Endodermal cell (in vitro differentiated cells): ENCODE data around the gene CORT. TPM values are rescaled to one million over a fixed set of nuclear protein-coding genes. Genes with fewer than 3 reads are reported as not detected.

Experiments
- DNase-seq: peaks from one replicate; pipeline ENCODE4 v3.0.0-alpha.2; 2017
- H3K27ac ChIP-seq: 2 replicates; pipeline ENCODE4 v1.5.1; 2013; ENCODE audit warnings: mild to moderate bottlenecking, low read depth, low read length, moderate library complexity
- H3K27me3 ChIP-seq: 2 replicates; pipeline ENCODE4 v1.6.1; 2013; ENCODE audit warnings: mild to moderate bottlenecking, low read length, moderate library complexity; ENCODE audit not compliant: insufficient read depth, control insufficient read depth, poor library complexity, severe bottlenecking
- H3K36me3 ChIP-seq: 2 replicates; pipeline ENCODE4 v1.7.0; 2013; ENCODE audit warnings: mild to moderate bottlenecking, low read length, moderate library complexity; ENCODE audit not compliant: control insufficient read depth, insufficient read depth
- H3K4me1 ChIP-seq: one replicate; pipeline ENCODE4 v1.7.0; 2013; ENCODE audit warnings: low read length; ENCODE audit not compliant: control insufficient read depth, insufficient read depth
- H3K4me3 ChIP-seq: 2 replicates; pipeline ENCODE4 v1.5.1; 2013; ENCODE audit warnings: mild to moderate bottlenecking, low read length, moderate library complexity
- H3K9ac ChIP-seq: 2 replicates; pipeline ENCODE4 v1.6.1; 2013; ENCODE audit warnings: mild to moderate bottlenecking, low read length, moderate library complexity; ENCODE audit not compliant: poor library complexity, severe bottlenecking; ENCODE audit errors: extremely low read depth
- H3K9me3 ChIP-seq: 2 replicates; pipeline ENCODE4 v1.6.1; 2013; ENCODE audit warnings: mild to moderate bottlenecking, low read length, moderate library complexity; ENCODE audit not compliant: control insufficient read depth
- H3K27ac Mint-ChIP-seq: 2 replicates; pipeline ENCODE4 v1.8.0; 2020; ENCODE audit warnings: mixed read lengths
- H3K27me3 Mint-ChIP-seq: 2 replicates; pipeline ENCODE4 v1.8.0; 2021; ENCODE audit warnings: mild to moderate bottlenecking, mixed read lengths; ENCODE audit not compliant: insufficient read depth
- H3K36me3 Mint-ChIP-seq: 2 replicates; pipeline ENCODE4 v1.8.0; 2020; ENCODE audit warnings: low read depth, mixed read lengths
- H3K4me1 Mint-ChIP-seq: 2 replicates; pipeline ENCODE4 v1.8.0; 2020; ENCODE audit warnings: mixed read lengths
- H3K4me3 Mint-ChIP-seq: 2 replicates; pipeline ENCODE4 v1.8.0; 2020; ENCODE audit warnings: mild to moderate bottlenecking, moderate library complexity, mixed read lengths
- H3K9me3 Mint-ChIP-seq: 2 replicates; pipeline ENCODE4 v1.8.0; 2020; ENCODE audit warnings: mild to moderate bottlenecking, mixed read lengths
- WGBS, 2 experiments: methylation state at CpG; one replicate each; pipeline versions ENCODE4 v1.1.5 to v1.1.7; 2013; ENCODE audit warnings: missing lambda C conversion rate in 2 of 2, mixed read lengths in 1 of 2; ENCODE audit not compliant: insufficient coverage in 1 of 2, insufficient read length in 1 of 2; 5-methylcytosine and 5-hydroxymethylcytosine counted together
- total RNA-seq, 2 donors: library from RNA; stranded (reverse); fragmentation: NEBNext Ultra II Directional in 1 of 2; extraction: Animal tissue kit (Norgen Biotek cat#: 25700) in 1 of 2; gene quantifications; 2 replicates in 1 of 2; 3 replicates in 1 of 2; pipeline ENCODE4 v1.2.1, GENCODE V29; 2021
- TF ChIP-seq, protein P1 (sequence below): fragments of 200-600 bp; sonication (generic); conservative IDR thresholded peaks from 2 replicates; pipeline ENCODE4 v1.5.0; 2021; ENCODE audit warnings: antibody characterized with exemption, mild to moderate bottlenecking

The CORT gene
- total RNA-seq, 2 donors from 2014 or later = 0.53 to 1.3 TPM

DNA sequence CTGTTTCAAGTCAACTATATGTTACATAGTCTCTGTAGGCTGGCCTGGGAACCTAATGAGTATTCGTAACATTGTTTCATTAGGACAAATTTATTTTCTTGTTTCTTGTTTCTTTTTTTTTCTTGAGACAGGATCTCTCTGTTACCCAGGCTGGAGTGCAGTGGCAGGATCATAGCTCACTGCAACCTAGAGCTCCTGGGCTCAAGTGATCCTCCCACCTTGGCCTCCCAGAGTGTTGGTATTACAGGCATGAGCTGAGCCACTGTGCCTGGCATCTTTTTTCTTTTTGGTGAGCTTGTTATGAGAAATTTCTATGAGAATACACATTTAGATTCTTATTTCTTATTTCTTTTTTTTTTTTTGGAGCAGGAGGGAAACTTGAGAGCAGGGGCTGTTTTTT is 12.8 kb upstream of the CORT start:
- TF ChIP-seq, protein P1, sequence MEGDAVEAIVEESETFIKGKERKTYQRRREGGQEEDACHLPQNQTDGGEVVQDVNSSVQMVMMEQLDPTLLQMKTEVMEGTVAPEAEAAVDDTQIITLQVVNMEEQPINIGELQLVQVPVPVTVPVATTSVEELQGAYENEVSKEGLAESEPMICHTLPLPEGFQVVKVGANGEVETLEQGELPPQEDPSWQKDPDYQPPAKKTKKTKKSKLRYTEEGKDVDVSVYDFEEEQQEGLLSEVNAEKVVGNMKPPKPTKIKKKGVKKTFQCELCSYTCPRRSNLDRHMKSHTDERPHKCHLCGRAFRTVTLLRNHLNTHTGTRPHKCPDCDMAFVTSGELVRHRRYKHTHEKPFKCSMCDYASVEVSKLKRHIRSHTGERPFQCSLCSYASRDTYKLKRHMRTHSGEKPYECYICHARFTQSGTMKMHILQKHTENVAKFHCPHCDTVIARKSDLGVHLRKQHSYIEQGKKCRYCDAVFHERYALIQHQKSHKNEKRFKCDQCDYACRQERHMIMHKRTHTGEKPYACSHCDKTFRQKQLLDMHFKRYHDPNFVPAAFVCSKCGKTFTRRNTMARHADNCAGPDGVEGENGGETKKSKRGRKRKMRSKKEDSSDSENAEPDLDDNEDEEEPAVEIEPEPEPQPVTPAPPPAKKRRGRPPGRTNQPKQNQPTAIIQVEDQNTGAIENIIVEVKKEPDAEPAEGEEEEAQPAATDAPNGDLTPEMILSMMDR = no peak
- Histone ChIP-seq H3K4me1 (no peaks in the 10 kb centered on the region), H3K36me3 (peaks cover 7% of the 10 kb centered on the region), H3K9me3 (no peaks in the 10 kb centered on the region), H3K27ac (no peak overlapping the region), H3K9ac (no peak overlapping the region), H3K4me3 (no peak overlapping the region), H3K27me3 (no peaks in the 10 kb centered on the region)
- H3K36me3 Mint-ChIP-seq = peaks cover 6% of the 10 kb centered on the region
- H3K4me1 Mint-ChIP-seq = peaks cover 6% of the 10 kb centered on the region
- H3K27ac Mint-ChIP-seq = no peak overlapping the region
- no peaks in the 10 kb centered on the region for H3K27me3 Mint-ChIP-seq
- H3K9me3 Mint-ChIP-seq = no peaks in the 10 kb centered on the region
- H3K4me3 Mint-ChIP-seq = no peak overlapping the region
- WGBS, 2 experiments = 96% methylated on average over 1 of the region's 1 CpG; no CpG with 5 or more reads in 1 of the 2 experiments
- no peak for DNase-seq

DNA sequence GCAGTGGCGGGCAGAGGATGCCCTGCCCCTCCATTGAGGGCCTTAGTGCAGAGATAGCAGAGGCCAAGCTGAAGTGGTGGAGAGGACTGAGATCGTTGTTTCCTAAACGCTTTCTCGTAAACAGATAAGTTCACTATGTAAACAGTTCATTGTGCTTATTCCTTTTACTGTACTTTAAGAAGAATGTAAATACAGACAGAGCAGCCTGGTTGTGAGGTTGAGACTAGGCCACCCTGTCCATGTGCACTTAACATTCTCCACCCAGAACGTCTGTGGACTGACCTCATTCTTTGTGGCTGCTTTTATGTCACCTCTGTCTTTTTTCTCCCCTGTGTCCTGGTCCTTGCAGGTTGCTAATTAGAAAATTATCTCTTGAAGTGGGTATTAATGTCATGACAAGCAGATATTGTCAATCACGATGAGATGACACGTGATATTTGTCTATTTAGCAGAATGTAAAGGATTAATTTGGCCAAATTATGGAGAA is 11.1 kb upstream of the CORT start:
- TF ChIP-seq, protein P1 = no peak
- Histone ChIP-seq H3K27me3 (no peaks in the 10 kb centered on the region), H3K4me1 (no peaks in the 10 kb centered on the region), H3K9ac (no peak overlapping the region), H3K36me3 (peaks cover 15% of the 10 kb centered on the region), H3K4me3 (no peak overlapping the region), H3K27ac (no peak overlapping the region), H3K9me3 (no peaks in the 10 kb centered on the region)
- peaks cover 6% of the 10 kb centered on the region for H3K4me1 Mint-ChIP-seq
- H3K27me3 Mint-ChIP-seq = no peaks in the 10 kb centered on the region
- H3K36me3 Mint-ChIP-seq = peaks cover 6% of the 10 kb centered on the region
- 80 to 83% methylated on average over 7 of the region's 7 CpGs for WGBS, 2 experiments
- no peaks in the 10 kb centered on the region for H3K9me3 Mint-ChIP-seq
- no peak overlapping the region for H3K27ac Mint-ChIP-seq
- no peak overlapping the region for H3K4me3 Mint-ChIP-seq
- DNase-seq = no peak

GRCh38 chr1:10440305-10440704 is 9.5 kb upstream of the CORT start:
- no peak overlapping the region for H3K9ac ChIP-seq
- Mint-ChIP-seq H3K9me3 (no peaks in the 10 kb centered on the region), H3K4me3 (no peak overlapping the region), H3K27me3 (no peaks in the 10 kb centered on the region), H3K27ac (no peak overlapping the region), H3K4me1 (peaks cover 6% of the 10 kb centered on the region), H3K36me3 (peaks cover 8% of the 10 kb centered on the region)
- H3K27me3 ChIP-seq = no peaks in the 10 kb centered on the region
- no peaks in the 10 kb centered on the region for H3K9me3 ChIP-seq
- no peak for DNase-seq
- H3K4me3 ChIP-seq = no peak overlapping the region
- no peak overlapping the region for H3K27ac ChIP-seq
- peaks cover 19% of the 10 kb centered on the region for H3K36me3 ChIP-seq
- WGBS, 2 experiments = 100% methylated on average over 1 to 2 of the region's 2 CpGs
- no peaks in the 10 kb centered on the region for H3K4me1 ChIP-seq
- TF ChIP-seq, protein P1 = no peak
